ENCODE results near the gene CLPTM1L.
"Not testable (repeated sequence)": the region's sequence is repeated elsewhere in the genome, so short reads cannot be mapped to it uniquely, and the experiment has no call there.

Gene CLPTM1L

GRCh38 chr5:1359031-1359645 is 14.2 kb upstream of the CLPTM1L start:
- no peak for DNase-seq

- no peak for DNase-seq
Observed at GRCh38 chr5:1358726-1359025, 13.8 kb upstream of the CLPTM1L start.

GRCh38 chr5:1357946-1358725 is 13.2 kb upstream of the CLPTM1L start:
- no peak for DNase-seq

GRCh38 chr5:1356873-1357787 is 12.2 kb upstream of the CLPTM1L start:
- DNase-seq, result no peak

- DNase-seq, result no peak
Observed at GRCh38 chr5:1354576-1354975, 9.7 kb upstream of the CLPTM1L start.

GRCh38 chr5:1352231-1353219 is 7.6 kb upstream of the CLPTM1L start:
- DNase-seq, result no peak

GRCh38 chr5:1351156-1351555 is 6.3 kb upstream of the CLPTM1L start:
- DNase-seq, result no peak

DNA sequence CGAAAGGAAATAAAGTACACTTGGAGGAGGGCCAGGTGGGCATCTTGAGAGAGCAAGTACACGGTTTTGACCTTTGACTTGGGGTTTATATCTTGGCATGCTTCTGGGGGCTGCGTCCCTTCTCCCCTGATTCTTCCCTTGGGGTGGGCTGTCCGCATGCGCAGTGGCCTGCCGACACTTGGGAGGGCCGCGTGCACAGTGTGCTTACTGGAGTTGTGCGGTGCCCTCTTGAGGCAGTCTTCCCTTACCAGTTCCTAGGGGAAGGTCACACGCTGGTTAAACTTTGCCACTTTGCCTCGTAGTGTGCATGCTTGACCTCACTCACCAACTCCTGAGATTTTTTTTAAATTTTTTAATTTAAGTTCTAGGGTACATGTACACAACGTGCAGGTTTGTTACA is 4.3 kb upstream of the CLPTM1L start:
- no peak for DNase-seq

DNA sequence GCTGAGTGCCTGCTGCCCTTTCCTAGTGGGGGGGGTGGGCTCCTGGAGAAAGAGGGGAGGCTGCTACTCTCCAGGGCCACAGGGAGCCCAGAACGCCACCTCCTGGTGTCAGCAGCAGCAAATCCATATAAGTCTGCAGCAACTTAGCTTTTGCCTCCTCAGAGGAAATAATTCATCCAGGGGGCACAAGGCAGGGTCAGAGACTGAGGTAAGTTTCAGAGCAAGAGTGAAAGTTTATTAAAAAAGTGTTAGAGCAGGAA is 4.0 kb upstream of the CLPTM1L start:
- no peak for DNase-seq

DNA sequence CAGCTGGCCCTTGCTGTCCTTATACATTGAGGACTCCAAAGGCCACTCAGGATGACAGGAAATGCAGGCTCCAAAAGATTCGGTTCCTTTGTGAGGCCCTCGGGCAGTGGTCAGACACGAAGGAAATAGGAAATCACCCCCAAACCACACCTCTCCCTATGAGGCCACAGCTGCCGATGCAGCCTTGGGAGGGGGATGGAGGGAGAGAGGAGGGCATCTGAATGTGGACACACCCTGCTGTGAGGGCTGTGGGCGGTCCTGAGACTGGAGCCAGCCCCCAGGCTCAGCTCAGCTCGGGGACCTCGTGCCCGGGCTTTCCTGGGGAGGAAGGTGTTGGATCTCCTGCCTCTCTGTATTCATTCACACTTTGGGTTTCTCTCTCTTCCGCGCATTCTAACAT is 2.7 kb upstream of the CLPTM1L start:
- no peak for DNase-seq

DNA sequence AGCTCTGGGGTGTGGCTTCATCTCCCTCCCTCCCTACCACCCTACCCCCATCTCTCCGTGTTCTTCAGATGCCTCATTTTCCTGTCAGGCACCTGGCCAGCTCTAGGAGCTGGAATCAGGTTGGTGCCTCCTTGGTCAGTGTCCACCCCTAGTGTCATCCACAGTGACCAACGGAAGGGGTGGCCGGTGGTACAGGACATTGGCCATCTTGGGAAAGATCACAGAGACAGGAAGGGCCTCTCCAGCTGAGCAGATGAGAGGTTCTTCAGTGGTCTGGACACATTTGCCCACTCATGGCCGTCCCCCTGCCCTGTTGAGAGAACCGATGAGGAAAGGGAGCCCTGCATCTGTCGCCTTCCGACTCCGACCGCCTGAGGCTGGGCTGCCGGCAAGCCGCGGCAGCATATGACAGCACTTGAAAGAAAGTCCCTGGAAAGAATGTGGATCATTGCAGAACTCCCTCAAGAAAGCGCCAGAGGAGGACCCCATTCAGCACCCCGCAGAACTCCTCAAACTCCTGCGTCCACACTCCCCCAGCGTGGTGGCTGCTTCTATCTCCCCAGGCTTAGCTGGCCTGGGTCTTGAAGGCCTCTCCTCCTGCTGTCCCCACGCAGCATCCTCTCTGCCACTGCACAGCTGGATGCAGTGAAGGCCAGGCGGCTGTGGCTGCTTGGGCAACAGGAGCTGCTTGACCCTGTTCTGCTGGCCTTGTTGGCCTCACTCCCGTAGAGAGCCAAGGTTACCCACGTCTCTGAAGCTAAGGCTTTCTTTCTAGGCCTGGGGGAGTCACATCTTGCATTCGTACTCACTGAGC is 1.9 kb upstream of the CLPTM1L start:
- DNase-seq, result no peak

GRCh38 chr5:1345876-1346626 is 1.2 kb upstream of the CLPTM1L start:
- no peak for DNase-seq

DNA sequence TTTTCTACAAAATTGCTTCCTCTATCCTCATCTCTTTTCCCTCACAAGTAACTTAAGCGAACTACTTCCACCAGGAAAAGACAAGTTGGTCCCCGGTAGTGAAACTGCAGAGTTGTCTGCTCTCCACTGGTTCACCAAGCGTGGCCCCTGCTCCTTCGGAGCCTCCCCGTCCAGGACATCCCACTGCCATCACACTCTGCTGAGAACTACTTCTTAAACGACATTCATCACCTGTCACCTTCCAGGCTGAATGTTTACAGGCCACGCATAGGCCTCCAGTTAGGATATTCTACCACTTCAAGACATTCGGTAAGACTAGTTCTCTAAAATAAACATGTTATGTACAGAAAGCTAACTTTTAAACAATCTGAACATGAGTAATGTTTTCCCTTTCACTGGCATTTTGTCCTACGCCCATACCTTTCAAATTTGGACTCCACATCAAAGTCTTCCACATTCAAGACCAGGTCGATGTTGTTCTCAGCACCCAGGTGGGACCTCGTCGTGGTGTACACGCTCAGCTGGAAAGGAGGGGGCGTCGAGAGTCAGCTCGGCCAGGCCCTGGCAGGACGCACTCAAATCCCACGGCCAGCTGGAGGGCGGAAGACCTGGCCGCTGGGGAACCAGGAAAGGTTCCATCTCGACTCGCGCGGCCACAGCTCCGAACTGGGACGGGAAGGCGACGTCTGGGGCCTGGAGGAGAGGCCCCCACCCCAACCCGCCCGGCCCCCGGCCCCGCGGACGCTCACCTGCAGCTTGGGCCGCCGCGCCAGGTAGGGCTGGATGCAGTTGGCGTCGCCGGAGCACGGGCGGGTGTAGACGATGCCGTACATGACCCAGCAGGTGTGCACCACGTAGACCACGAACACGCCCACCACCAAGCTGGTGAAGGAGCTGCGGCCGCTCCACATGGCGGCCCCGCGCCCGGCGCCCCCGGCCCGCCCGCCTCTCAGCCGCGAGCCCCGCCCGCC is 683 bp downstream of the CLPTM1L start:
- DNase-seq, result peak; percentile 11

- no peak for DNase-seq
Observed at GRCh38 chr5:1343315-1343751, 1.6 kb downstream of the CLPTM1L start.

DNA sequence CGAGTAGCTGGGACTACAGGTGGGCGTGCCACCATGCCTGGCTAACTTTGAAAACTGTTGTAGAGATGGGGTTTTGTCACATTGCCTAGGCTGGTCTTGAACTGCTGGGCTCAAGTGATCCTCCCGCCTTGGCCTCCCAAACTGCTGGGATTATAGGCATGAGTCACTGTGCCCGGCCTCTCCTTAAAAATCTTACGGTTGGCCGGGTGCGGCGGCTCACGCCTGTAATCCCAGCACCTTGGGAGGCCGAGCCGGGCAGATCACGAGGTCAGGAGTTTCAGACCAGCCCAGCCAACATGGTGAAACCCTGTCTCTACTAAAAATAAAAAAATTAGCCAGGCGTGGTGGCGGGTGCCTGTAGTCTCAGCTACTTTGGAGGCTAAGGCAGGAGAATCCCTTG is 2.2 kb downstream of the CLPTM1L start:
- not testable (repeated sequence) for DNase-seq

DNA sequence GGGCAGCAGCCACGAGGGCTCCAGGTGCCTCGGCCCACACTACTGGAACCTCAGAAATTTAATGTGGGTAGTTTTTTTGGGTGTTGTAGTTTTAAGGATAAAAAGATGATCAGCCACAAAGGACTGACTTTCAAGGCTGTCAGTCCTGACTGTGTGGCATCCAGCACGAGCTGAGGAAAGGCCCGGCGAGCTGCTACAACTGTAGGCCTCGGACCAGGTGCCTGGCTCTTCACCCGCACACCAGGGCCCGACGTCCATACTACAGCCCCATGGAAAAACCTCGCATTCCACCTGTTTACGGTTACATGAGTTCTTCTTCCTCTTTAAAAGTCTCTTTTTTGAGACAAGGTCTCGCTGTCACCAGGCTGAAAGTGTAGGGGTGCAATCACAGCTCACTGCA is 2.6 kb downstream of the CLPTM1L start:
- DNase-seq, result no peak

DNA sequence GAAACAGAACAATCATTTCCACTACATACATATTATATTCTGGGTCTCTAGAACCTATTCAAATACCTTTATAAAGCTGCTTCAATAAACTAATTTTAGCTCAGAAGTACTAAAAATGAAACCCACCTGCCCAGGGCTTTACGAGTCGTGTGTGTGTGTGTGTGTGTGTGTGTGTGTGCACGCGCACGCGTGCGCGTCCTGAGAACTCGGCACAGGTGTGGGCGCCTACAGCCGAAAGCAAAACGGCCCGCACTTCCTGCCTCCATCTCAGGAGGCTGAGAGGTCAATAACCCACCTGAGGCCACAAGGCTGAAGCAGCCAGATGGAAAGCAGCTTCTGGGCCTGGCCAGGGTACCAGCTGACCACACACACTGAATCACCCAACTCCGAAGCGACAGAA is 3.0 kb downstream of the CLPTM1L start:
- no peak for DNase-seq

- not testable (repeated sequence) for DNase-seq
Observed at GRCh38 chr5:1339818-1340210, 5.1 kb downstream of the CLPTM1L start.

GRCh38 chr5:1339139-1339817 is 5.6 kb downstream of the CLPTM1L start:
- DNase-seq, result not testable (repeated sequence)

All from NCI-H1105 (cell line).